Mammary epithelial cell (primary cell): ENCODE data around the gene ZSCAN5B.

Source experiments
- CTCF ChIP-seq, 2 donors: IDR thresholded peaks in 1 of 2; conservative IDR thresholded peaks in 1 of 2; 2 replicates each; pipeline ENCODE4 v1.5.1; 2011 to 2012; ENCODE audit warnings: inconsistent platforms in 2 of 2, low read length in 2 of 2, mild to moderate bottlenecking in 2 of 2, control low read depth in 1 of 2, low read depth in 1 of 2; ENCODE audit not compliant: insufficient read depth in 1 of 2; ENCODE audit errors: extremely low read depth in 1 of 2
- EZH2 ChIP-seq: IDR thresholded peaks from 2 replicates; pipeline ENCODE4 v1.6.1; 2012; ENCODE audit warnings: low read length, inconsistent platforms, borderline replicate concordance

- TF ChIP-seq CTCF (conservative IDR thresholded peaks at IDR 0.05 in 1 of 2, IDR thresholded peaks at IDR 0.05 in 1 of 2; ENCODE audit: extremely low read depth in 1 of 2, insufficient read depth in 1 of 2, low read depth in 1 of 2, low read length in 2 of 2), result no peak
- no peak for TF ChIP-seq EZH2
Observed at GRCh38 chr19:56142897-56143434, 54.6 kb downstream of the ZSCAN5B start.
